Measurements from ENCODE around the gene IMP4.

DNA sequence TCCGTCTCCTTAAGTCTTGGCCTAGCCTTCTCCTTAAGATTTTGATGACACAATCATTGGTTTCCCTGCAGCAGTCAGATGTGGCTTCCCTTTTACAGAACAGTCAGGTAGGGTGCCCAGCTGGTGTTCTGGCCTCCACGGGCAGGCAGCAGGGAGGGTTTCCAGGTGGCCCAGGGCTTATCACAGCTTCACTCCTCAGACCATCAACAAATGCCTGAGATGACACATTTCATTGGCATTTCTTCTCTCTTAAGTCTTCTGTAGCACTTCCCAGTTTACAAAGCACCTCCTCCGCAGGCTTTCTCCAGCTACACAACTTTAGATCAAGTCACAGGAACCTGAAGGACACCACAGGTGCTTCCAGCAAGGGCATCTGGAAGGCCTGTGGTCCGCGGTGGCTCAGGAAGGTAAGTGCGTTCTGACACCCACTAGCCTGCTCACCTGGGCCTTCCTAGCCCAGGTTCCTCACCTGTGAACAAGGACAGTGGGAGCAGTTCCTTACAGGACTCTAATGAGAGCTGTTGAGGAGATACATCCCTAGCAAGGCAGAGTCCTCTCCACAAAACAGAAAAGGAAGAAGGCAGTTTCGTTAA, 50.7 kb downstream of the IMP4 start:
- TF ChIP-seq, protein P1, sequence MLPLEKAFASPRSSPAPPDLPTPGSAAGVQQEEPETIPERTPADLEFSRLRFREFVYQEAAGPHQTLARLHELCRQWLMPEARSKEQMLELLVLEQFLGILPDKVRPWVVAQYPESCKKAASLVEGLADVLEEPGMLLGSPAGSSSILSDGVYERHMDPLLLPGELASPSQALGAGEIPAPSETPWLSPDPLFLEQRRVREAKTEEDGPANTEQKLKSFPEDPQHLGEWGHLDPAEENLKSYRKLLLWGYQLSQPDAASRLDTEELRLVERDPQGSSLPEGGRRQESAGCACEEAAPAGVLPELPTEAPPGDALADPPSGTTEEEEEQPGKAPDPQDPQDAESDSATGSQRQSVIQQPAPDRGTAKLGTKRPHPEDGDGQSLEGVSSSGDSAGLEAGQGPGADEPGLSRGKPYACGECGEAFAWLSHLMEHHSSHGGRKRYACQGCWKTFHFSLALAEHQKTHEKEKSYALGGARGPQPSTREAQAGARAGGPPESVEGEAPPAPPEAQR (CRISPR knock-in tag; IDR thresholded peaks at IDR 0.05) = no peak
- no peak for TF ChIP-seq CTCF (IDR thresholded peaks at IDR 0.05)
- no peak for TF ChIP-seq SP1 (CRISPR knock-in tag; conservative IDR thresholded peaks at IDR 0.05)
- TF ChIP-seq ATF3 (CRISPR knock-in tag; conservative IDR thresholded peaks at IDR 0.05) = no peak
- no peak for TF ChIP-seq ZNF671 (CRISPR knock-in tag; IDR thresholded peaks at IDR 0.05)
- no peak for TF ChIP-seq ZNF281 (CRISPR knock-in tag; IDR thresholded peaks at IDR 0.05)
- TF ChIP-seq CBFB (CRISPR knock-in tag; IDR thresholded peaks at IDR 0.05; ENCODE audit: low read depth) = no peak
- TF ChIP-seq KAT7 (CRISPR knock-in tag; IDR thresholded peaks at IDR 0.05; ENCODE audit: borderline replicate concordance) = no peak
- no peak for TF ChIP-seq ZBTB21 (CRISPR knock-in tag; IDR thresholded peaks at IDR 0.05; ENCODE audit: borderline replicate concordance)
- TF ChIP-seq, protein P2, sequence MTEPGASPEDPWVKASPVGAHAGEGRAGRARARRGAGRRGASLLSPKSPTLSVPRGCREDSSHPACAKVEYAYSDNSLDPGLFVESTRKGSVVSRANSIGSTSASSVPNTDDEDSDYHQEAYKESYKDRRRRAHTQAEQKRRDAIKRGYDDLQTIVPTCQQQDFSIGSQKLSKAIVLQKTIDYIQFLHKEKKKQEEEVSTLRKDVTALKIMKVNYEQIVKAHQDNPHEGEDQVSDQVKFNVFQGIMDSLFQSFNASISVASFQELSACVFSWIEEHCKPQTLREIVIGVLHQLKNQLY (CRISPR knock-in tag; IDR thresholded peaks at IDR 0.05) = no peak
- no peak for TF ChIP-seq FOXJ3 (CRISPR knock-in tag; IDR thresholded peaks at IDR 0.05; ENCODE audit: borderline replicate concordance)

All from WTC11 (cell line).